A549 (cell line): Measurements from ENCODE around the gene RAPGEF2.

Experiments used
- CTCF ChIP-seq: fragments of >200 bp; sonication (Bioruptor Twin); formaldehyde crosslinking; IDR thresholded peaks from 3 replicates; pipeline ENCODE4 v1.5.1; 2016
- KDM1A ChIP-seq: fragments of 200-600 bp; sonication (generic); IDR thresholded peaks from 2 replicates; pipeline ENCODE4 v1.6.1; 2016; ENCODE audit warnings: low read depth, mild to moderate bottlenecking
- POLR2A ChIP-seq: IDR thresholded peaks from 2 replicates; pipeline ENCODE4 v1.6.1; 2012; ENCODE audit warnings: mild to moderate bottlenecking, low read length
- SMC3 ChIP-seq: fragments of >200 bp; sonication (Bioruptor Twin); formaldehyde crosslinking; IDR thresholded peaks from 3 replicates; pipeline ENCODE4 v1.6.1; 2018; ENCODE audit warnings: inconsistent platforms

GRCh38 chr4:159079074-159079473 lies 23.8 kb upstream of the RAPGEF2 start:
- no peak for TF ChIP-seq CTCF
- TF ChIP-seq SMC3, result no peak
- TF ChIP-seq KDM1A, result no peak
- no peak for TF ChIP-seq POLR2A
